IMR-90 (cell line): ENCODE measurements around the gene VHLL. TPM values are rescaled to one million over a fixed set of nuclear protein-coding genes. Genes with fewer than 3 reads are reported as not detected.

Source experiments
- ATAC-seq: fragments of 200-7000 bp; cut with Tn5 transposase; 2 replicates; pipeline ENCODE4 v1.9.1; 2020; ENCODE audit warnings: low read depth, mild to moderate bottlenecking, moderate library complexity
- BruUV-seq: library from RNA; stranded (reverse); fragments of 400-500 nt; replicated peaks from 2 replicates; lab custom pipeline; 2021; lab: Mats Ljungman, UMichigan
- CTCF ChIA-PET: fragments of 300-600 bp; formaldehyde crosslinking; extraction: SDS; loops from one replicate; lab custom pipeline; 2021; ENCODE audit warnings: antibody characterized with exemption; lab: Yijun Ruan, JAX
- POLR2A ChIA-PET: fragments of 300-600 bp; sonication (Branson Sonifier 250); formaldehyde crosslinking; loops from one replicate; lab custom pipeline; 2022; ENCODE audit warnings: antibody characterized with exemption; ENCODE audit not compliant: unreplicated experiment; lab: Charles Lee
- DNase-seq: peaks from one replicate; pipeline ENCODE4 v3.0.0; 2013
- H2AFZ ChIP-seq: replicated peaks from 2 replicates; pipeline ENCODE3; 2013; ENCODE audit warnings: low read length, mild to moderate bottlenecking; ENCODE audit not compliant: poor library complexity
- H2AK5ac ChIP-seq: 2 replicates; pipeline ENCODE4 v1.6.1; 2013; ENCODE audit warnings: low read depth, low read length, inconsistent platforms
- H2AK9ac ChIP-seq: replicated peaks from 2 replicates; pipeline ENCODE3; 2013; ENCODE audit warnings: mild to moderate bottlenecking, low read depth, low read length, moderate library complexity; ENCODE audit not compliant: poor library complexity
- H2BK120ac ChIP-seq: 2 replicates; pipeline ENCODE4 v1.6.1; 2013; ENCODE audit warnings: low read depth, low read length, inconsistent platforms
- H2BK15ac ChIP-seq: 3 replicates; pipeline ENCODE4 v1.6.1; 2013; ENCODE audit warnings: low read depth, low read length, inconsistent platforms
- H2BK20ac ChIP-seq: 2 replicates; pipeline ENCODE4 v1.6.1; 2013; ENCODE audit warnings: low read depth, mild to moderate bottlenecking, inconsistent platforms, low read length, moderate library complexity
- H2BK5ac ChIP-seq: 2 replicates; pipeline ENCODE4 v1.6.1; 2013; ENCODE audit warnings: mild to moderate bottlenecking, low read depth, low read length, inconsistent platforms; ENCODE audit not compliant: poor library complexity, severe bottlenecking
- H3K14ac ChIP-seq: replicated peaks from 2 replicates; pipeline ENCODE4 v1.6.1; 2013; ENCODE audit warnings: low read depth, low read length, inconsistent platforms
- H3K18ac ChIP-seq: 2 replicates; pipeline ENCODE4 v1.6.1; 2013; ENCODE audit warnings: low read depth, low read length, control low read depth
- H3K23ac ChIP-seq: 2 replicates; pipeline ENCODE4 v1.6.1; 2013; ENCODE audit warnings: low read depth, low read length, inconsistent platforms
- H3K27ac ChIP-seq: 2 replicates; pipeline ENCODE4 v1.5.1; 2013; ENCODE audit warnings: mild to moderate bottlenecking, control low read depth, low read length; ENCODE audit not compliant: insufficient read depth
- H3K27me3 ChIP-seq: 2 replicates; pipeline ENCODE4 v1.6.1; 2013; ENCODE audit warnings: low read length; ENCODE audit not compliant: control insufficient read depth, insufficient read depth
- H3K36me3 ChIP-seq: 2 replicates; pipeline ENCODE4 v1.6.1; 2013; ENCODE audit warnings: low read length, mixed read lengths; ENCODE audit not compliant: control insufficient read depth, insufficient read depth
- H3K4ac ChIP-seq: 2 replicates; pipeline ENCODE4 v1.6.1; 2013; ENCODE audit warnings: low read depth, low read length, inconsistent platforms
- H3K4me1 ChIP-seq: 2 replicates; pipeline ENCODE4 v1.6.1; 2013; ENCODE audit warnings: low read length, mixed read lengths; ENCODE audit not compliant: control insufficient read depth, insufficient read depth
- H3K4me2 ChIP-seq: 2 replicates; pipeline ENCODE4 v1.6.1; 2013; ENCODE audit warnings: low read depth, mild to moderate bottlenecking, control low read depth, low read length, moderate library complexity
- H3K4me3 ChIP-seq: 2 replicates; pipeline ENCODE4 v1.5.1; 2013; ENCODE audit warnings: low read depth, mild to moderate bottlenecking, control low read depth, low read length, moderate library complexity; ENCODE audit not compliant: insufficient read depth
- H3K56ac ChIP-seq: 2 replicates; pipeline ENCODE4 v1.6.1; 2013; ENCODE audit warnings: low read length, inconsistent platforms; ENCODE audit not compliant: insufficient read depth; ENCODE audit errors: extremely low read depth
- H3K79me1 ChIP-seq, 2 experiments: 2 replicates each; pipeline ENCODE4 v1.6.1; 2013; ENCODE audit warnings: low read length in 2 of 2, inconsistent platforms in 1 of 2, low read depth in 1 of 2
- H3K9ac ChIP-seq: 2 replicates; pipeline ENCODE4 v1.6.1; 2013; ENCODE audit warnings: low read depth, low read length, control low read depth
- H3K9me1 ChIP-seq: 2 replicates; pipeline ENCODE4 v1.6.1; 2013; ENCODE audit warnings: low read length, inconsistent platforms; ENCODE audit not compliant: insufficient read depth
- H3K9me3 ChIP-seq: 2 replicates; pipeline ENCODE4 v1.6.1; 2013; ENCODE audit warnings: low read length; ENCODE audit not compliant: control insufficient read depth, insufficient read depth
- H4K20me1 ChIP-seq: 2 replicates; pipeline ENCODE4 v1.6.1; 2013; ENCODE audit warnings: low read length, inconsistent platforms; ENCODE audit not compliant: insufficient read depth
- H4K5ac ChIP-seq: 2 replicates; pipeline ENCODE4 v1.6.1; 2013; ENCODE audit warnings: mild to moderate bottlenecking, low read depth, low read length, control low read depth
- H4K8ac ChIP-seq, 2 experiments: 2 replicates each; pipeline ENCODE4 v1.6.1; 2013; ENCODE audit warnings: low read depth in 2 of 2, low read length in 2 of 2, control low read depth in 1 of 2, inconsistent platforms in 1 of 2
- H4K91ac ChIP-seq: 2 replicates; pipeline ENCODE4 v1.6.1; 2013; ENCODE audit warnings: low read depth, low read length, inconsistent platforms; ENCODE audit not compliant: insufficient read depth
- MXI1 ChIP-seq: IDR thresholded peaks from 2 replicates; pipeline ENCODE4 v1.6.1; 2012; ENCODE audit warnings: low read depth, mild to moderate bottlenecking, low read length, moderate library complexity, borderline replicate concordance
- USF2 ChIP-seq: fragments of 150-350 bp; IDR thresholded peaks from 2 replicates; pipeline ENCODE4 v1.6.1; 2017; ENCODE audit warnings: mild to moderate bottlenecking, antibody characterized with exemption, low read length, low read depth
- dilution Hi-C: fragments of 300-500 bp; cut with HindIII; formaldehyde crosslinking; loops from one replicate; pipeline ENCODE4 v1.14.3; 2018; ENCODE audit warnings: low sequenced_read_pairs; ENCODE audit not compliant: unreplicated experiment
- in situ Hi-C: fragments of 300-500 bp; cut with MboI; formaldehyde crosslinking; loops from 3 replicates; pipeline ENCODE4 v1.14.3; 2019; ENCODE audit warnings: low sequenced_read_pairs, inconsistent platforms, mixed read lengths
- intact Hi-C: fragments of 100-400 bp; cut with micrococcal nuclease; formaldehyde crosslinking; loops from 2 replicates; pipeline ENCODE4 v1.10.0; 2022
- polyA plus RNA-seq, 3 experiments: library from polyadenylated mRNA; depleted of rRNA; stranded (reverse); fragments of >200 nt; gene quantifications; 2 replicates each; pipeline ENCODE4 v1.2.3, GENCODE V29; 2012; ENCODE audit warnings: low replicate concordance in 1 of 3
- total RNA-seq: library from RNA; depleted of rRNA; stranded (reverse); fragments of >200 nt; gene quantifications from 2 replicates; pipeline ENCODE4 v1.2.3, GENCODE V29; 2012
- TF ChIP-seq, protein P1 (sequence below): fragments of 150-350 bp; IDR thresholded peaks from 2 replicates; pipeline ENCODE4 v1.6.1; 2016; ENCODE audit warnings: low read depth, mild to moderate bottlenecking, low read length, moderate library complexity, borderline replicate concordance

VHLL gene
- total and polyA plus RNA-seq, 2 of the 4 experiments (the other 2 are of a cell fraction) = not detected

DNA sequence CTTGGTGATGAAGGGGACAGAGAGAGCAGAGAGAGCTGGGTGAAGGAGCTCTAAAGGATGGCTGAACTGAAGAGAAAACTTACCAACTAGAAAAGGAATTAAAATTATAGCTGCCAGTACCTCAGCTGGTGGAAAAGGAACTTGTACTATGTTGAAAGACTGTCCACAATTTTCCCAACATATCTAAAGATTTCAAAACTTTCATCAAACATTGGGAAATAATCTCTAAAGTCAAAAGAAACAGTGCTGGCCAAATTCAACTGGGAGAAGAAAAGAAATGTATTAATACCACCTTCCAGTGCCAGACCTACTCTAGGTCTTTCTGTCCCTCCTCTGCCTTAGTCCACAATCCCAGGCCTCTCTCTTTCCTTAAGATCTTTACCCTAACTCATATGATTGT is 22.6 kb downstream of the VHLL start:
- no peak overlapping the region for H3K56ac ChIP-seq
- H3K14ac ChIP-seq = no peak overlapping the region
- no peak overlapping the region for H3K9ac ChIP-seq
- ATAC-seq = no peak; the same call in 1 of the 2 replicates
- no peak for TF ChIP-seq MXI1
- no peak for TF ChIP-seq USF2
- TF ChIP-seq, protein P1, sequence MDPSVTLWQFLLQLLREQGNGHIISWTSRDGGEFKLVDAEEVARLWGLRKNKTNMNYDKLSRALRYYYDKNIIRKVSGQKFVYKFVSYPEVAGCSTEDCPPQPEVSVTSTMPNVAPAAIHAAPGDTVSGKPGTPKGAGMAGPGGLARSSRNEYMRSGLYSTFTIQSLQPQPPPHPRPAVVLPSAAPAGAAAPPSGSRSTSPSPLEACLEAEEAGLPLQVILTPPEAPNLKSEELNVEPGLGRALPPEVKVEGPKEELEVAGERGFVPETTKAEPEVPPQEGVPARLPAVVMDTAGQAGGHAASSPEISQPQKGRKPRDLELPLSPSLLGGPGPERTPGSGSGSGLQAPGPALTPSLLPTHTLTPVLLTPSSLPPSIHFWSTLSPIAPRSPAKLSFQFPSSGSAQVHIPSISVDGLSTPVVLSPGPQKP = no peak
- H3K27me3 ChIP-seq = no peaks in the 10 kb centered on the region
- ChIA-PET CTCF (no interaction called here), POLR2A (no interaction called here)
- no peak overlapping the region for H3K4ac ChIP-seq
- H4K91ac ChIP-seq = no peak overlapping the region
- H3K9me3 ChIP-seq = no peaks in the 10 kb centered on the region
- no peak overlapping the region for H3K4me3 ChIP-seq
- intact Hi-C loops = no loop called here
- H2BK120ac ChIP-seq = no peak overlapping the region
- no peak overlapping the region for H2BK15ac ChIP-seq
- no peak overlapping the region for H2AK5ac ChIP-seq
- H2AFZ ChIP-seq = no peak overlapping the region
- H4K20me1 ChIP-seq = peaks cover 30% of the 10 kb centered on the region
- no TSS peak for BruUV-seq
- no peak overlapping the region for H2BK20ac ChIP-seq
- no peak overlapping the region for H3K4me2 ChIP-seq
- H2BK5ac ChIP-seq = no peak overlapping the region
- H3K4me1 ChIP-seq = peaks cover 8% of the 10 kb centered on the region
- H4K5ac ChIP-seq = no peak overlapping the region
- peaks cover 48% of the 10 kb centered on the region for H3K36me3 ChIP-seq
- H3K23ac ChIP-seq = no peak overlapping the region
- H4K8ac ChIP-seq = no peak overlapping the region
- in situ Hi-C loops = no loop called here
- dilution Hi-C loops = no loop called here
- H3K79me1 ChIP-seq = peaks cover 29 to 58% of the 10 kb centered on the region in 2 experiments
- no peak for DNase-seq
- peaks cover 4% of the 10 kb centered on the region for H3K9me1 ChIP-seq
- H2AK9ac ChIP-seq = no peak overlapping the region
- no peak overlapping the region for H3K18ac ChIP-seq
- H3K27ac ChIP-seq = peak overlapping the region; percentile 52; the same call in 1 of the 2 replicates
